GM18502 (cell line): ENCODE measurements around the gene KCNJ9.

ENCODE experiments used
- ATAC-seq: cut with Tn5 transposase; IDR thresholded peaks from one replicate; pipeline ENCODE4 v1.9.1; 2021; ENCODE audit warnings: mild to moderate bottlenecking; ENCODE audit not compliant: unreplicated experiment, poor library complexity

KCNJ9 gene

GRCh38 chr1:160085686-160086455 is 4.5 kb downstream of the KCNJ9 start:
- no peak for ATAC-seq

DNA sequence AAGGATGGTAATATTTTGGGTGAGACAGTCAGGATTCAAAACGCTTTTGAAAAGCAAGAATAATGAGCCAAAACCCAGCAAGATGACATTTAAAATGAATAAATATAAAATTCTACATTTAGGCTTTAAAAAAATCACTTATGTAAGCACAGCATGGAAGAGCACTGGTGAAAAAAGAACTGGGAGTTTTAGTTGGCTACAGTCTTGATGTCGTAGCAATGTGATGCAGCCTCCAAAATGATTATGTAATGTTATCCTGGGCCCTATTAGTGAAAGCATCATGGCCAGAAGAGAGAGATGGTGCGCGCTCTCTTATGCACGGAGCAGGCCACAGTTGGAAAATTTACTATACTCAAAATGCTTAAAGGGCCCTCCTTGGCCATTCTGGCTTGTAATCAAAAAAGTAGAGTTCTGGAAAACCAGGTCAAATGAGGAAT is 5.1 kb downstream of the KCNJ9 start:
- no peak for ATAC-seq

DNA sequence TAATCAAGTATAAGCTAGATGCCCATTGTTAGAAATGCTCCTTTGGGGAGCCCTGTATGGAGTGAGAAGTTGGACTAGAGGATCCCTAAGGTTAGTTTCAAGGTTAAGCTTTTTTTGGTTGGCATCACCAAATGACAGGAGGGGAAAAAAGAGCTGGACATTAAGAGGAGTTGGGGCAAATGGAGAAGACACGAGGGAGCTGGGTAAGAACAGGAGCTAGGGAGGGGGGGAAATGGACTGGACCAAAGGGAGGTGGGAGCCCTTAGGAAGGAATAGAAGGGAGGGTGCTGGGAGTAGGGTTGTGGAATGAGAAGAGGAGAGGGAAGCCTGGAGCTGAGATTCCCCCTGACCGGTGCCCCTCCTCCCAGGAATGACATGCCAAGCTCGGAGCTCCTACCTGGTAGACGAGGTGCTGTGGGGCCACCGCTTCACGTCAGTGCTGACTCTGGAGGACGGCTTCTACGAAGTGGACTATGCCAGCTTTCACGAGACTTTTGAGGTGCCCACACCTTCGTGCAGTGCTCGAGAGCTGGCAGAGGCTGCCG is 5.9 kb downstream of the KCNJ9 start:
- ATAC-seq = no peak

DNA sequence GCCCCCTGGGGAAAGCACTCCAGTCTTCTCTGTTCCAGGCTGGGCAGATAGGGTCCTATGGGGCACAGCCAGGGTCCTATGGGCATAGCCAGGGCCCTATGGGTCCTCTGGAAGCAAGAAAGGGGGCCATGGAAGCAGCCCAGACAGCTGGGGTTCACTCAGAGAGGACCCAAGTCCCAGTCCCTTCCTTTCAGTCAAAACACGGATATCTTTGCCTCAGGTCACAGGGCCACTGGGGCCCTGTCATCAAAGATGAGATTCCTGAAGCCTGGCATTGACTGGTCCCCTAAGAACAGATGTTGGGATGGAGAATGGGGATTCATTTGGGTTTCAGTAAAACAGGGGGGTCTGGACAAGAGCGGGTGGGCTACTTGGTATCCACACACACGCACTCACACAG is 8.5 kb downstream of the KCNJ9 start:
- no peak for ATAC-seq

- no peak for ATAC-seq
These were observed 9.4 kb downstream of the KCNJ9 start for GRCh38 chr1:160090760-160091159.

DNA sequence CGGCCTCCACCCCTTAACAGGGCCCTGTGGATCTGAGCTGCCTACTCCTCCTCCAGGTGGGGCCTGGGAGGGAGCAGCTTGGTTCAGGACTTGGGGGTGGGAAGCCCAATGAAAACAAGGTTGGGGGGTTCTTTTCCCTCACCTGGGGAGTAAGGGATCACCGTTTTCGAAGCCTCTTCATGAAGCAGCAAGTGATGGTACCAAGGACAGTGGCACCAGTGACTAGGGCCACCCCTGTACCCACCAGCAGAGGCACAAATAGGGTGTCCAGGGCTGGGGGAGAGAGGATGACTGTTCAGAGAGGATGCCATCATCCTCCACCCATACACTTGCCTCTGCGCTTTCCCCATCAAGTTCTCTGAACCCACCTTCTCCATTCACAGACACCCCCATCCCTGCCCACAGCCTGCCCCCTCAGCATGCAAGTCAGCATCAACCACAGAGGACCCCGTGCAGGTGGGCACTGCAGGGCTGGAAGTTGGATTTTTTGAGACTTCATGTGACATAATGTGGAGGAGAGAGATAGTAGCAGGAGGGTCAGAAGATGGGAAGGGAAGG is 10.4 kb downstream of the KCNJ9 start:
- no peak for ATAC-seq

DNA sequence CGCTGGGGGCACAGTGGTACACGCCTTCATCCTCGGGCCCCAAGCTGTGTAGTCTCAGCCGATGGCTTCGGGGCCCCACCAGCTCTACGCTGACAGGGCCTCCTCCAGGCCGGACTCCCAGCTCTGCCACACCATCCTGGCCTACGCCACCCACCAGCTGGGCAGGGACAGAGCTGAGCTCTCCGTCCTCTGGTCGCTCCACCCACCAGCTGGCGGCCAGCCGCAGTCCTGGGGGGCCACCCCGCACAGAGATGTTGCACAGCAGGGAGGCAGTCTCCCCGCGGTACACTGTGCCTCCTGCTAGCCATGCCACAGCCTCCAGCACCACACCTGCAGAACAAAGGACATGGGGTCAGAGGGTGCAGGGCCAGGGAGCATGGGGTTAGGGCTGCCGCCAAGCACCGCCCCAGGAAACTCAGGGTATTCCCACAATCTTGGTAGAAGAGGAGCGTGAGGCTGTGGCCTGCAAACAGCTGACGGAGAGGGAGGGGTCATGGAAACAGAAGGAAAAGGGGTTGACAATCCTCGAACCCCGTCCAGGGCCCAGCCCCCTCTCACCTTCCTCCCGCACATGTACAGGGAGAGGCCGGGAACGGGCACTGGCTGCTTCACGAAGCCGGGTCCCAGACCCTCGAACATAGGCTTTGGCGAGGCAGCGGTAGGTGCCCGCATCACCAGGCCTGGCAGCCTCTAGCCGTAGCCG is 11.2 kb downstream of the KCNJ9 start:
- no peak for ATAC-seq

DNA sequence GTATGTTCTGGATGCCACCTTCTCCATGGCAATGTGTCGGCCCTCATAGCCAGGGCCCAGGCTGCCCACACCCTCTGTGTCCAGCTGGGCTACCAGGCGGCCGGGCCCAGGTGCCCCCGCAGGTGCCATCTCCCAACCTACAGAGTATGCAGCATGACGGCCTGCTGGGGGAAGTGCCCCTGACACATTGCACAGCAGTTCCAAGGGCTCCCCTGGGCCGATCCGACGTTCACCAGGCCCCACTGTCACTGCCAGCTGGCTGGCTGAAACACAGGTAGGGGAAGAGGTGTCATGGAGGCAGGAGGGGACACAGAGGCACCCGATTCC is 11.7 kb downstream of the KCNJ9 start:
- no peak for ATAC-seq

GRCh38 chr1:160093624-160094290 is 12.4 kb downstream of the KCNJ9 start:
- no peak for ATAC-seq

GRCh38 chr1:160094291-160094625 is 12.9 kb downstream of the KCNJ9 start:
- ATAC-seq = no peak

DNA sequence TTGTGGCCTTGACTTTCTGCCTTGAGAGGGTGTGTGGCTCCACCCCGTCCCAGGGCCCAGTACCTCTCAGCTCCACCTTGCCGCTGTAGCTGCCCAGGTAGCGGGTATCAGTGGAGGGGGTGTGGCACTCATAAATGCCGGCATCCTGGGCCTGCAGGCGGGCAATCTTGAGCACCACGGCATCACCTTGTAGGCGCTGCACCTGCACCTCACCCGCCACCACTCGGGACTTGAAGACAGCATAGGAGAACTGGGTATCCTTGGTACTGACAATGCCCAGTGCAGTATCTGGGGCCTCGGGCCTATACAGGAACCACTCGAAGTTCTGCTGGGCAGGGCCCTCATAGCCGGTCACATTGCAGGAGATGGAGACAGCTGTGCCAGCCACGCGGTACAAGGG is 13.5 kb downstream of the KCNJ9 start:
- no peak for ATAC-seq

GRCh38 chr1:160095382-160096105 is 14.2 kb downstream of the KCNJ9 start:
- no peak for ATAC-seq

DNA sequence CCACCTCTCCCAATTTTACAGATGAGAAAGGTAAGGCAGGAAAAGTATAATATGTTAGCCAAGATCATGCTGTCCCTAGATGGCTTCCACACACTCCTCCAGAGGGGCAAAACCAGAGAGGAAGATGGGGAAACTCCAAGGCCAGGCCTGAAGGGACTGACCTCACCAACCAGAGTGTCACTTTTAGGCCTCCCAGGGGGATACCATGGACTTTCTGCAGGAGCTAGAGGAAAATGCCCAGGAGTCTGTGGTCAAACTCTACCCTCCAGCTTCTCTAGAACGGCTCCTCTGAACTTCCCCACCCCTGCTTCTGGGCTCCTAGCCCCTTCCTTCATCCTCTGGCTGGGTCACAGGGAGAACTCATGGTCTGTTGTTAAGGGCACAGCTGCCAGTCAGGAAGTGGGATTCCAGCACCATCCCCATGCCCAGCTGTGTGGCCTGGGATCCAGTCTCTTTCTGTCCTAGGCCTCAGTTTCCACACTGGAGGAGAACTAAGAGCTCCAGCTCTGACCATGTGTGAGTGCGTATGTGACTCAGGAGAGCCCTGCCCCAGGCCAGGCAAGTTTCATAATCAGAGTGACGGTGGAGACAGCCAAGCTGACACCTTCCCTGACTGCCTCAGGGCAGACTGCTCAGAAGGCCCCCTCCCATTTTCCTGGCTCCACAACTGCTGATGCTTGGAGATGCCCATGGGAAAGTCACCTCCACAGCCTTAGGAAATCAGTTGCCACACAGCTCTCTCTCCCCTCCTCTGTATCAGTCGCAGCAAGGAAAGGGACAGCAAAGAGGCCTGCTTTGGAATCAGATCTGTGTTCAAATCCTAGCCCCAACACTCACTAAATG is 15.2 kb downstream of the KCNJ9 start:
- no peak for ATAC-seq

GRCh38 chr1:160097151-160097910 is 16.0 kb downstream of the KCNJ9 start:
- no peak for ATAC-seq

GRCh38 chr1:160097911-160098851 is 16.8 kb downstream of the KCNJ9 start, which contains the start of gene IGSF8:
Gene IGSF8 (minus strand): TSS chr1:160098619. CDS start chr1:160098472, 147 bp downstream.
- peak; percentile 49 for ATAC-seq

- peak; percentile 84 for ATAC-seq
These were observed 17.7 kb downstream of the KCNJ9 start for GRCh38 chr1:160098852-160099561.
